ENCODE measurements around the gene KIF13A.
"Not testable (repeated sequence)": the region's sequence is repeated elsewhere in the genome, so short reads cannot be mapped to it uniquely, and the experiment has no call there.

The KIF13A gene

GRCh38 chr6:17892097-17892686 is 95.2 kb downstream of the KIF13A start:
- Histone ChIP-seq H3K4me1 (ENCODE audit: insufficient read depth, low read length) (no peaks in the 10 kb centered on the region), H3K27ac (ENCODE audit: low read depth, low read length) (no peak overlapping the region), H3K4me3 (ENCODE audit: low read length) (no peak overlapping the region), H3K9me3 (ENCODE audit: insufficient read depth, low read depth, low read length) (peaks cover 28% of the 10 kb centered on the region), H3K9ac (ENCODE audit: low read depth, low read length) (no peak overlapping the region), H3K27me3 (ENCODE audit: insufficient read depth, low read length) (no peaks in the 10 kb centered on the region), H3K36me3 (ENCODE audit: insufficient read depth, low read length) (peaks cover 29% of the 10 kb centered on the region)
- whole genome bisulfite sequencing: 92% methylated on average over 3 of the region's 3 CpGs

- peaks cover 13% of the 10 kb centered on the region for H3K9me3 ChIP-seq (ENCODE audit: insufficient read depth, low read depth, low read length)
- no peak overlapping the region for H3K27ac ChIP-seq (ENCODE audit: low read depth, low read length)
- no peaks in the 10 kb centered on the region for H3K27me3 ChIP-seq (ENCODE audit: insufficient read depth, low read length)
- 85% methylated on average over 1 of the region's 1 CpG for WGBS
- no peak overlapping the region for H3K4me3 ChIP-seq (ENCODE audit: low read length)
- peaks cover 10% of the 10 kb centered on the region for H3K36me3 ChIP-seq (ENCODE audit: insufficient read depth, low read length)
- no peaks in the 10 kb centered on the region for H3K4me1 ChIP-seq (ENCODE audit: insufficient read depth, low read length)
- H3K9ac ChIP-seq (ENCODE audit: low read depth, low read length): no peak overlapping the region
Observed at GRCh38 chr6:17890309-17890708, 97.1 kb downstream of the KIF13A start.

- H3K27me3 ChIP-seq (ENCODE audit: insufficient read depth, low read length); H3K36me3 ChIP-seq (ENCODE audit: insufficient read depth, low read length); H3K9ac ChIP-seq (ENCODE audit: low read depth, low read length); H3K27ac ChIP-seq (ENCODE audit: low read depth, low read length); H3K4me3 ChIP-seq (ENCODE audit: low read length); H3K9me3 ChIP-seq (ENCODE audit: insufficient read depth, low read depth, low read length); H3K4me1 ChIP-seq (ENCODE audit: insufficient read depth, low read length): not testable (repeated sequence)
- WGBS: 95% methylated on average over 7 of the region's 9 CpGs
Observed at GRCh38 chr6:17889777-17890176, 97.7 kb downstream of the KIF13A start.

GRCh38 chr6:17886891-17887290 is 100.5 kb downstream of the KIF13A start:
- H3K27me3 ChIP-seq (ENCODE audit: insufficient read depth, low read length): no peaks in the 10 kb centered on the region
- 94% methylated on average over 1 of the region's 1 CpG for WGBS
- no peaks in the 10 kb centered on the region for H3K9me3 ChIP-seq (ENCODE audit: insufficient read depth, low read depth, low read length)
- H3K36me3 ChIP-seq (ENCODE audit: insufficient read depth, low read length): no peaks in the 10 kb centered on the region
- H3K4me1 ChIP-seq (ENCODE audit: insufficient read depth, low read length): no peaks in the 10 kb centered on the region
- H3K4me3 ChIP-seq (ENCODE audit: low read length): no peak overlapping the region
- no peak overlapping the region for H3K9ac ChIP-seq (ENCODE audit: low read depth, low read length)
- no peak overlapping the region for H3K27ac ChIP-seq (ENCODE audit: low read depth, low read length)

- H3K4me1 ChIP-seq (ENCODE audit: insufficient read depth, low read length): no peaks in the 10 kb centered on the region
- no peak overlapping the region for H3K4me3 ChIP-seq (ENCODE audit: low read length)
- no peaks in the 10 kb centered on the region for H3K27me3 ChIP-seq (ENCODE audit: insufficient read depth, low read length)
- no peaks in the 10 kb centered on the region for H3K9me3 ChIP-seq (ENCODE audit: insufficient read depth, low read depth, low read length)
- no peak overlapping the region for H3K9ac ChIP-seq (ENCODE audit: low read depth, low read length)
- no peak overlapping the region for H3K27ac ChIP-seq (ENCODE audit: low read depth, low read length)
- WGBS: 97% methylated on average over 4 of the region's 4 CpGs
- H3K36me3 ChIP-seq (ENCODE audit: insufficient read depth, low read length): no peaks in the 10 kb centered on the region
Observed at GRCh38 chr6:17885889-17886576, 101.4 kb downstream of the KIF13A start.

- H3K9ac ChIP-seq (ENCODE audit: low read depth, low read length): no peak overlapping the region
- H3K4me3 ChIP-seq (ENCODE audit: low read length): no peak overlapping the region
- 91% methylated on average over 4 of the region's 4 CpGs for WGBS
- no peak overlapping the region for H3K27ac ChIP-seq (ENCODE audit: low read depth, low read length)
- no peaks in the 10 kb centered on the region for H3K27me3 ChIP-seq (ENCODE audit: insufficient read depth, low read length)
- H3K9me3 ChIP-seq (ENCODE audit: insufficient read depth, low read depth, low read length): no peaks in the 10 kb centered on the region
- H3K4me1 ChIP-seq (ENCODE audit: insufficient read depth, low read length): no peaks in the 10 kb centered on the region
- H3K36me3 ChIP-seq (ENCODE audit: insufficient read depth, low read length): no peaks in the 10 kb centered on the region
Observed at GRCh38 chr6:17884498-17885478, 102.6 kb downstream of the KIF13A start.

GRCh38 chr6:17883665-17884497 is 103.6 kb downstream of the KIF13A start:
- Histone ChIP-seq H3K4me3 (ENCODE audit: low read length) (no peak overlapping the region), H3K9me3 (ENCODE audit: insufficient read depth, low read depth, low read length) (no peaks in the 10 kb centered on the region), H3K36me3 (ENCODE audit: insufficient read depth, low read length) (no peaks in the 10 kb centered on the region), H3K4me1 (ENCODE audit: insufficient read depth, low read length) (no peaks in the 10 kb centered on the region), H3K27ac (ENCODE audit: low read depth, low read length) (no peak overlapping the region), H3K9ac (ENCODE audit: low read depth, low read length) (no peak overlapping the region), H3K27me3 (ENCODE audit: insufficient read depth, low read length) (no peaks in the 10 kb centered on the region)
- 92% methylated on average over 2 of the region's 2 CpGs for WGBS

- H3K9me3 ChIP-seq (ENCODE audit: insufficient read depth, low read depth, low read length): no peaks in the 10 kb centered on the region
- 95% methylated on average over 11 of the region's 11 CpGs for WGBS
- no peaks in the 10 kb centered on the region for H3K36me3 ChIP-seq (ENCODE audit: insufficient read depth, low read length)
- no peak overlapping the region for H3K9ac ChIP-seq (ENCODE audit: low read depth, low read length)
- no peaks in the 10 kb centered on the region for H3K27me3 ChIP-seq (ENCODE audit: insufficient read depth, low read length)
- no peak overlapping the region for H3K4me3 ChIP-seq (ENCODE audit: low read length)
- H3K27ac ChIP-seq (ENCODE audit: low read depth, low read length): no peak overlapping the region
- H3K4me1 ChIP-seq (ENCODE audit: insufficient read depth, low read length): no peaks in the 10 kb centered on the region; the same call in 1 of the 2 replicates
Observed at GRCh38 chr6:17881085-17881858, 106.2 kb downstream of the KIF13A start.

- no peaks in the 10 kb centered on the region for H3K9me3 ChIP-seq (ENCODE audit: insufficient read depth, low read depth, low read length)
- no peaks in the 10 kb centered on the region; the same call in 1 of the 2 replicates for H3K4me1 ChIP-seq (ENCODE audit: insufficient read depth, low read length)
- no peak overlapping the region for H3K9ac ChIP-seq (ENCODE audit: low read depth, low read length)
- 90% methylated on average over 2 of the region's 2 CpGs for WGBS
- no peaks in the 10 kb centered on the region for H3K27me3 ChIP-seq (ENCODE audit: insufficient read depth, low read length)
- H3K36me3 ChIP-seq (ENCODE audit: insufficient read depth, low read length): no peaks in the 10 kb centered on the region
- no peak overlapping the region for H3K27ac ChIP-seq (ENCODE audit: low read depth, low read length)
- no peak overlapping the region for H3K4me3 ChIP-seq (ENCODE audit: low read length)
Observed at GRCh38 chr6:17879184-17879583, 108.3 kb downstream of the KIF13A start.

- Histone ChIP-seq H3K27ac (ENCODE audit: low read depth, low read length) (no peak overlapping the region), H3K9me3 (ENCODE audit: insufficient read depth, low read depth, low read length) (no peaks in the 10 kb centered on the region), H3K9ac (ENCODE audit: low read depth, low read length) (no peak overlapping the region), H3K4me1 (ENCODE audit: insufficient read depth, low read length) (no peaks in the 10 kb centered on the region; the same call in 1 of the 2 replicates), H3K27me3 (ENCODE audit: insufficient read depth, low read length) (no peaks in the 10 kb centered on the region), H3K36me3 (ENCODE audit: insufficient read depth, low read length) (no peaks in the 10 kb centered on the region), H3K4me3 (ENCODE audit: low read length) (no peak overlapping the region)
- WGBS: 87% methylated on average over 1 of the region's 1 CpG
Observed at GRCh38 chr6:17878734-17879133, 108.7 kb downstream of the KIF13A start.

All from HUES64 (cell line).